Osteocyte (in vitro differentiated cells): ENCODE data around the gene MEF2A. TPM values are rescaled to one million over a fixed set of nuclear protein-coding genes. Genes with fewer than 3 reads are reported as not detected.
A peak's percentile ranks its signal among the peaks of the same experiment; 100 is the strongest.
"Not testable (repeated sequence)": the region's sequence is repeated elsewhere in the genome, so short reads cannot be mapped to it uniquely, and the experiment has no call there.

Experiments
- DNase-seq: peaks from one replicate; pipeline ENCODE4 v3.0.0; 2021; ENCODE audit warnings: mixed read lengths; ENCODE audit not compliant: unreplicated experiment; ENCODE audit errors: extremely low spot score
- H3K27ac Mint-ChIP-seq: one replicate; pipeline ENCODE4 v1.8.0; 2021; ENCODE audit warnings: mild to moderate bottlenecking, mixed read lengths; ENCODE audit not compliant: unreplicated experiment
- H3K27me3 Mint-ChIP-seq: one replicate; pipeline ENCODE4 v1.8.0; 2021; ENCODE audit warnings: mixed read lengths; ENCODE audit not compliant: unreplicated experiment
- H3K36me3 Mint-ChIP-seq: one replicate; pipeline ENCODE4 v1.8.0; 2021; ENCODE audit warnings: mixed read lengths; ENCODE audit not compliant: unreplicated experiment
- H3K4me1 Mint-ChIP-seq: one replicate; pipeline ENCODE4 v1.8.0; 2021; ENCODE audit warnings: mixed read lengths; ENCODE audit not compliant: unreplicated experiment
- H3K4me3 Mint-ChIP-seq: one replicate; pipeline ENCODE4 v1.8.0; 2021; ENCODE audit warnings: mild to moderate bottlenecking, moderate library complexity, mixed read lengths; ENCODE audit not compliant: unreplicated experiment
- H3K9me3 Mint-ChIP-seq: one replicate; pipeline ENCODE4 v1.8.0; 2021; ENCODE audit warnings: mixed read lengths; ENCODE audit not compliant: unreplicated experiment
- total RNA-seq: library from RNA; stranded (reverse); gene quantifications from 2 replicates; pipeline ENCODE4 v1.2.1, GENCODE V29; 2021
- TF ChIP-seq, protein P1 (sequence below): fragments of 200-600 bp; sonication (generic); IDR thresholded peaks from 2 replicates; pipeline ENCODE4 v1.5.0; 2021; ENCODE audit warnings: antibody characterized with exemption, mild to moderate bottlenecking, moderate library complexity

MEF2A gene
- total RNA-seq, 1 donor from 2014 or later: 97.8 TPM

- Mint-ChIP-seq H3K27ac (no peak overlapping the region), H3K4me3 (no peak overlapping the region), H3K27me3 (peaks cover 2% of the 10 kb centered on the region), H3K9me3 (no peaks in the 10 kb centered on the region), H3K4me1 (no peaks in the 10 kb centered on the region), H3K36me3 (no peaks in the 10 kb centered on the region)
- TF ChIP-seq, protein P1, sequence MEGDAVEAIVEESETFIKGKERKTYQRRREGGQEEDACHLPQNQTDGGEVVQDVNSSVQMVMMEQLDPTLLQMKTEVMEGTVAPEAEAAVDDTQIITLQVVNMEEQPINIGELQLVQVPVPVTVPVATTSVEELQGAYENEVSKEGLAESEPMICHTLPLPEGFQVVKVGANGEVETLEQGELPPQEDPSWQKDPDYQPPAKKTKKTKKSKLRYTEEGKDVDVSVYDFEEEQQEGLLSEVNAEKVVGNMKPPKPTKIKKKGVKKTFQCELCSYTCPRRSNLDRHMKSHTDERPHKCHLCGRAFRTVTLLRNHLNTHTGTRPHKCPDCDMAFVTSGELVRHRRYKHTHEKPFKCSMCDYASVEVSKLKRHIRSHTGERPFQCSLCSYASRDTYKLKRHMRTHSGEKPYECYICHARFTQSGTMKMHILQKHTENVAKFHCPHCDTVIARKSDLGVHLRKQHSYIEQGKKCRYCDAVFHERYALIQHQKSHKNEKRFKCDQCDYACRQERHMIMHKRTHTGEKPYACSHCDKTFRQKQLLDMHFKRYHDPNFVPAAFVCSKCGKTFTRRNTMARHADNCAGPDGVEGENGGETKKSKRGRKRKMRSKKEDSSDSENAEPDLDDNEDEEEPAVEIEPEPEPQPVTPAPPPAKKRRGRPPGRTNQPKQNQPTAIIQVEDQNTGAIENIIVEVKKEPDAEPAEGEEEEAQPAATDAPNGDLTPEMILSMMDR: no peak
- DNase-seq: no peak
Measured at GRCh38 chr15:99749386-99749785, 183.6 kb downstream of the MEF2A start.

DNA sequence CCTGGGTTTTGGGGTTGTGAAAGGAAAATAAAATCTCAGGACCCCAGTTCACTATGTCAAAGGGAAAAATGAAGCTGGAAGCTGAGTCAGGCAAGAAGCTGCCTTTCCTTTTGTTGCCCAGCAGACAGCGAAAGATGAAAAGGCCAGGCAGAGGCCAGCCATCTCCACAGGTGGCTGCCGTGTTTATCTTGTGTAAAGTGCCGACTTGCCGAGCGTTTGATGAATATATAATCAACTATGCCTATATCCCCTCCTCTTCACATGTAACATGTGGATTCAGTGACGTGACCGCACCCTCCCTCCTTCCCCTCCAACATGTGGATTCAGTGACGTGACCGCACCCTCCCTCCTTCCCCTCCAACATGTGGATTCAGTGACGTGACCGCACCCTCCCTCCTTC, 184.5 kb downstream of the MEF2A start:
- H3K27ac Mint-ChIP-seq, H3K36me3 Mint-ChIP-seq, H3K4me3 Mint-ChIP-seq, H3K9me3 Mint-ChIP-seq, DNase-seq, H3K4me1 Mint-ChIP-seq, H3K27me3 Mint-ChIP-seq: not testable (repeated sequence)

- no peak overlapping the region for H3K4me3 Mint-ChIP-seq
- H3K27me3 Mint-ChIP-seq: peaks cover 3% of the 10 kb centered on the region
- no peaks in the 10 kb centered on the region for H3K9me3 Mint-ChIP-seq
- DNase-seq: no peak
- TF ChIP-seq, protein P1: no peak
- no peaks in the 10 kb centered on the region for H3K36me3 Mint-ChIP-seq
- no peaks in the 10 kb centered on the region for H3K4me1 Mint-ChIP-seq
- H3K27ac Mint-ChIP-seq: no peak overlapping the region
Measured at GRCh38 chr15:99752556-99752955, 186.8 kb downstream of the MEF2A start.

DNA sequence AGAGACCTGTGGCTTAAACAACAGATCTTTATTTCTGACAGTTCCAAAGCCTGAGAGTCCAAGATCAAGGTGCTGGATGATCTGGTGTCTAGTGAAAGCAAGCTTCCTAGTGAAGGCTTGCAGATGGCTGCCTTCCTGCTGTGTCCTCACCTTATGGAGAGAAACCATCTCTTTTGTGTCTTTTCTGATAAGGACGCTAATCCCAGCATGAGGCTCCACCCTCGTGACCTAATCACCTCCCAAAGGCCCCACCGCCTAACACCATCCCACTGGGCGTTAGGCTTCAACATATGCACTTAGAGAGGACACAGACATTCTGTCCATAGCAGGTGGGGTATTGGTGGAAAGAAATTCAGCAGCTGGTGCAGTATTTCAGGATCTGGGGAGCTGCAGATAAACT, 187.3 kb downstream of the MEF2A start:
- Mint-ChIP-seq H3K4me1 (no peaks in the 10 kb centered on the region), H3K27me3 (peaks cover 5% of the 10 kb centered on the region), H3K9me3 (no peaks in the 10 kb centered on the region), H3K4me3 (no peak overlapping the region), H3K36me3 (no peaks in the 10 kb centered on the region), H3K27ac (no peak overlapping the region)
- TF ChIP-seq, protein P1: no peak
- DNase-seq: no peak

GRCh38 chr15:99755692-99756409, 190.1 kb downstream of the MEF2A start:
- Mint-ChIP-seq H3K4me1 (no peaks in the 10 kb centered on the region), H3K27me3 (peaks cover 11% of the 10 kb centered on the region), H3K36me3 (no peaks in the 10 kb centered on the region), H3K27ac (no peak overlapping the region), H3K4me3 (no peak overlapping the region), H3K9me3 (no peaks in the 10 kb centered on the region)
- TF ChIP-seq, protein P1: peak; percentile 82
- no peak for DNase-seq
